ENCODE measurements around the gene FGF14. TPM values are rescaled to one million over a fixed set of nuclear protein-coding genes. Genes with fewer than 3 reads are reported as not detected.

Gene FGF14
- total RNA-seq, 4 donors from 2014 or later: 0.28 to 2.3 (median 0.35) TPM; not detected in 1

GRCh38 chr13:101798437-101798836 lies 603.4 kb downstream of the FGF14 start:
- TF ChIP-seq CTCF (IDR thresholded peaks at IDR 0.05): no peak
- TF ChIP-seq POLR2A (IDR thresholded peaks at IDR 0.05): no peak
- H3K4me3 ChIP-seq: no peak overlapping the region
- DNase-seq: no peak
- no peaks in the 10 kb centered on the region for H3K4me1 ChIP-seq
- no peaks in the 10 kb centered on the region for H3K36me3 ChIP-seq
- H3K27ac ChIP-seq: no peak overlapping the region
- H3K9me3 ChIP-seq: no peaks in the 10 kb centered on the region
- H3K27me3 ChIP-seq: no peaks in the 10 kb centered on the region

- TF ChIP-seq POLR2A (IDR thresholded peaks at IDR 0.05) (no peak), CTCF (IDR thresholded peaks at IDR 0.05) (no peak)
- Histone ChIP-seq H3K4me1 (no peaks in the 10 kb centered on the region), H3K27me3 (no peaks in the 10 kb centered on the region), H3K9me3 (no peaks in the 10 kb centered on the region), H3K36me3 (no peaks in the 10 kb centered on the region), H3K27ac (no peak overlapping the region), H3K4me3 (no peak overlapping the region)
- DNase-seq: no peak
Measured at GRCh38 chr13:101795460-101795859, 606.4 kb downstream of the FGF14 start.

- TF ChIP-seq CTCF (IDR thresholded peaks at IDR 0.05): no peak
- no peak for DNase-seq
- H3K27ac ChIP-seq: no peak overlapping the region
- no peaks in the 10 kb centered on the region for H3K9me3 ChIP-seq
- no peaks in the 10 kb centered on the region for H3K27me3 ChIP-seq
- no peak overlapping the region for H3K4me3 ChIP-seq
- no peaks in the 10 kb centered on the region for H3K36me3 ChIP-seq
- no peaks in the 10 kb centered on the region for H3K4me1 ChIP-seq
Measured at GRCh38 chr13:101795025-101795424, 606.8 kb downstream of the FGF14 start.

GRCh38 chr13:101792189-101792588 lies 609.7 kb downstream of the FGF14 start:
- no peak for DNase-seq
- no peak for TF ChIP-seq POLR2A (IDR thresholded peaks at IDR 0.05)
- no peak for TF ChIP-seq CTCF (IDR thresholded peaks at IDR 0.05)
- no peak overlapping the region for H3K27ac ChIP-seq
- no peak overlapping the region for H3K4me3 ChIP-seq
- no peaks in the 10 kb centered on the region for H3K27me3 ChIP-seq
- no peaks in the 10 kb centered on the region for H3K9me3 ChIP-seq
- no peaks in the 10 kb centered on the region for H3K36me3 ChIP-seq
- H3K4me1 ChIP-seq: no peaks in the 10 kb centered on the region

- no peak for TF ChIP-seq POLR2A (IDR thresholded peaks at IDR 0.05)
- TF ChIP-seq CTCF (IDR thresholded peaks at IDR 0.05): no peak
- H3K36me3 ChIP-seq: no peaks in the 10 kb centered on the region
- H3K27ac ChIP-seq: no peak overlapping the region
- no peak overlapping the region for H3K4me3 ChIP-seq
- no peak for DNase-seq
- H3K4me1 ChIP-seq: no peaks in the 10 kb centered on the region
- H3K27me3 ChIP-seq: no peaks in the 10 kb centered on the region
- H3K9me3 ChIP-seq: no peaks in the 10 kb centered on the region
Measured at GRCh38 chr13:101785858-101786257, 616.0 kb downstream of the FGF14 start.

GRCh38 chr13:101784313-101784712 lies 617.5 kb downstream of the FGF14 start:
- no peak for TF ChIP-seq CTCF (IDR thresholded peaks at IDR 0.05)
- no peak for TF ChIP-seq POLR2A (IDR thresholded peaks at IDR 0.05)

More at GRCh38 chr13:101784313-101784712, 617.5 kb downstream of the FGF14 start:
- Histone ChIP-seq H3K27ac (no peak overlapping the region), H3K36me3 (no peaks in the 10 kb centered on the region), H3K4me3 (no peak overlapping the region), H3K9me3 (no peaks in the 10 kb centered on the region), H3K4me1 (no peaks in the 10 kb centered on the region), H3K27me3 (no peaks in the 10 kb centered on the region)
- DNase-seq: no peak

Measured in Peyer's patch (tissue), 4 donors.